RPMI8226 (cell line): ENCODE measurements around the gene SCARF2.

Source experiments
- DNase-seq: peaks from one replicate; pipeline ENCODE4 v3.0.0-alpha.2; 2015

Gene SCARF2

GRCh38 chr22:20408891-20409290, 28.7 kb downstream of the SCARF2 start:
- DNase-seq = no peak

- DNase-seq = no peak
These were observed 29.8 kb downstream of the SCARF2 start for GRCh38 chr22:20407829-20408228.

- DNase-seq = no peak
These were observed 30.8 kb downstream of the SCARF2 start for GRCh38 chr22:20406686-20407408.

GRCh38 chr22:20405931-20406685, 31.5 kb downstream of the SCARF2 start:
- no peak for DNase-seq

- no peak for DNase-seq
These were observed 32.2 kb downstream of the SCARF2 start for GRCh38 chr22:20405291-20405930.

GRCh38 chr22:20404881-20405280, 32.7 kb downstream of the SCARF2 start:
- DNase-seq = no peak

- DNase-seq = no peak
These were observed 33.9 kb downstream of the SCARF2 start for GRCh38 chr22:20403779-20404140.

GRCh38 chr22:20402960-20403778, 34.5 kb downstream of the SCARF2 start:
- no peak for DNase-seq

GRCh38 chr22:20401376-20402014, 36.1 kb downstream of the SCARF2 start:
- no peak for DNase-seq

GRCh38 chr22:20400606-20401375, 36.8 kb downstream of the SCARF2 start:
- no peak for DNase-seq

- DNase-seq = no peak
These were observed 37.6 kb downstream of the SCARF2 start for GRCh38 chr22:20399866-20400605.

- DNase-seq = no peak
These were observed 39.2 kb downstream of the SCARF2 start for GRCh38 chr22:20398420-20398819.

- no peak for DNase-seq
These were observed 40.1 kb downstream of the SCARF2 start for GRCh38 chr22:20397498-20397897.

- no peak for DNase-seq
These were observed 41.0 kb downstream of the SCARF2 start for GRCh38 chr22:20396639-20397038.

GRCh38 chr22:20395907-20396287, 41.7 kb downstream of the SCARF2 start:
- DNase-seq = no peak

- no peak for DNase-seq
These were observed 42.3 kb downstream of the SCARF2 start for GRCh38 chr22:20395181-20395906.

GRCh38 chr22:20393705-20394476, 43.7 kb downstream of the SCARF2 start, which contains the start of gene ZNF74:
Gene ZNF74 (plus strand): TSS chr22:20394151. CDS start chr22:20394629, 478 bp downstream.
- peak; percentile 77 for DNase-seq

GRCh38 chr22:20392983-20393704, 44.5 kb downstream of the SCARF2 start:
- no peak for DNase-seq
